ENCODE data around the gene CTDSP1. TPM values are rescaled to one million over a fixed set of nuclear protein-coding genes. Genes with fewer than 3 reads are reported as not detected.

CTDSP1 gene
- polyA plus RNA-seq, 2 of the 4 experiments (the other 2 are of a cell fraction): 39.5 to 50.3 TPM

DNA sequence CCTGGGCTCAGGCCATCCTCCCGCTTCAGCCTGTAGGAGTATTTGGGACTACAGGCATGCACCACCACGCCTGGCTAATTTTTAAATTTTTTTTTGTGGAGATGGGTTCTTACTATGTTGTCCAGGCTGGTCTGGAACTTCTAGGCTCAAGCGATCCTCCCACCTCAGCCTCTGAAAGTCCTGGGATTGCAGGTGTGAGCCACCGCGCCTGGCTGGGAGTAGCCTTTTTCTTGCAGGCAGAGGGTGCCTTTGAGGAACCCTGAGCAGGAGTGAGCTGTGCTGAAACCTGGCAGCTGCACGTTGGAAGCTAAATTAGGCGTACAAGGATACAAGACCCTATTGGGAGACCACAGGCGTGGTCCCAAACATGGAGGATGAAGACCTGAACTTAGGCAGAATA is 8.0 kb downstream of the CTDSP1 start (continued):
- TF ChIP-seq, protein P1, sequence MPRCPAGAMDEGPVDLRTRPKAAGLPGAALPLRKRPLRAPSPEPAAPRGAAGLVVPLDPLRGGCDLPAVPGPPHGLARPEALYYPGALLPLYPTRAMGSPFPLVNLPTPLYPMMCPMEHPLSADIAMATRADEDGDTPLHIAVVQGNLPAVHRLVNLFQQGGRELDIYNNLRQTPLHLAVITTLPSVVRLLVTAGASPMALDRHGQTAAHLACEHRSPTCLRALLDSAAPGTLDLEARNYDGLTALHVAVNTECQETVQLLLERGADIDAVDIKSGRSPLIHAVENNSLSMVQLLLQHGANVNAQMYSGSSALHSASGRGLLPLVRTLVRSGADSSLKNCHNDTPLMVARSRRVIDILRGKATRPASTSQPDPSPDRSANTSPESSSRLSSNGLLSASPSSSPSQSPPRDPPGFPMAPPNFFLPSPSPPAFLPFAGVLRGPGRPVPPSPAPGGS (IDR thresholded peaks at IDR 0.05): no peak
- TF ChIP-seq, protein P2, sequence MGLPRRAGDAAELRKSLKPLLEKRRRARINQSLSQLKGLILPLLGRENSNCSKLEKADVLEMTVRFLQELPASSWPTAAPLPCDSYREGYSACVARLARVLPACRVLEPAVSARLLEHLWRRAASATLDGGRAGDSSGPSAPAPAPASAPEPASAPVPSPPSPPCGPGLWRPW (IDR thresholded peaks at IDR 0.05): no peak

DNA sequence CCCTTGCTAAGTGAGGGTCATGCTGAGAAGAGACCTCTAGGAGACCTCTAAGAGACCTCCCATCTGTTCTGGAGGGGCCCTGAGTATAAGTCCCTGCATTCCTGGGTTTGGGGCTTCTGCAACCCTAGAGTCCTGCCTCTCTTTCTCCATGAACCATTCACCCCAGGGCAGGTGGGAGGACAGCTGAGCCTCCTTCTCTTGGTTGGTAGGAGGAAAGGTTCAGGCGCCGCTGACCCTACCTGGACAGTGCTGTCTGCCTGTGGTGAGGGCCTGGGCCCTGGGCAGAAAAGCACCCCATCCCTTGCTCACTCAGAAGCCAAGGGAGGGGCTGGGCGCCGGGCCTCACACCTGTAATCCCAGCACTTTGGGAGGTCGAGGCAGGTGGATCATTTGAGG is 18.7 kb downstream of the CTDSP1 start:
- Histone ChIP-seq H3K4me2 (no peak overlapping the region), H3K4me3 (no peak overlapping the region), H3K4me1 (peaks cover 6% of the 10 kb centered on the region), H3K9me3 (no peaks in the 10 kb centered on the region), H3K27ac (no peak overlapping the region)
- FAIRE-seq: no peak
- ATAC-seq: no peak
- ChIA-PET CTCF (interaction anchor here (1.2 to 2.5 kb wide), 2 partner anchors 22 to 48 kb away, joined by 3 to 7 read pairs; no protein-coding TSS in a partner anchor), POLR2A (no interaction called here)
- TF ChIP-seq, protein P3, sequence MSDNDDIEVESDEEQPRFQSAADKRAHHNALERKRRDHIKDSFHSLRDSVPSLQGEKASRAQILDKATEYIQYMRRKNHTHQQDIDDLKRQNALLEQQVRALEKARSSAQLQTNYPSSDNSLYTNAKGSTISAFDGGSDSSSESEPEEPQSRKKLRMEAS (IDR thresholded peaks at IDR 0.05): no peak
- no peak for TF ChIP-seq RARB (CRISPR knock-in tag; IDR thresholded peaks at IDR 0.05)
- TF ChIP-seq MAZ (IDR thresholded peaks at IDR 0.05; ENCODE audit: borderline replicate concordance, low read depth, low read length): no peak
- DNase-seq (ENCODE audit: low read depth in 1 of 2, low spot score in 1 of 2): no peak
- WGBS (ENCODE audit: missing lambda C conversion rate): 94% methylated on average over 3 of the region's 5 CpGs

DNA sequence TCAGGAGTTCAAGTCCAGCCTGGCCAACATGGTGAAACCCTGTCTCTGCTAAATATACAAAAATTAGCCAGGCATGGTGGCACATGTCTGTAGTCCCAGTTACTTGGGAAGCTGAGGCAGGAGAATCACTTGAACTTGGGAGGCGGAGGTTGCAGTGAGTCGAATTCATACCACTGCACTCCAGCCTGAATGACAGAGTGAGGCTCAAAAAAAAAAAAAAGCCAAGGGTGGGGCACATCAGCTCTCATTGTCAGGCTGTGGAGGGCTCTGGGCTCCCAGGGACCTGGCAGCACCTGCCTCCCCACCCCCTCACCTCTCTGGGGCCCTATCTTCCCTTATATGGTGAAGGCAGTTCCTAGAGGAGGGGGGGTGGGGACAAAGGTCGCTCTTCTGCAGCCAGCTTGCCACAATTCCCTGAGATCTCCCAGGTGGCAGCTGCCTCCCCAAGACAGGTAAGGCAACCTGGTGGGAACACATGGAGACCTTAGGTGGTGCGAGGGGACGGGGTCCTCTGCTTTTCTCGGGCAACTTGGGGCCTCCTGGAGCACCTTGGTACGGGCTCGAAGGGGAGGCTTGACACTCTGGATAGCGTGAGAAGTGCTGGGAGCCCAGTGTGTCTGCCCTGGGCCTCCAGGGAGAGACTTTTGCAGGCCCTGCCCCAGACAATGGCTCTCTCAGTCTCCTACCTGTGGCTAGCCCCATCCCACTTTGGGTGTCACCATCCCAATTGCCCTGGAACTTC is 19.2 kb downstream of the CTDSP1 start, which contains the start of gene VIL1:
Gene VIL1, plus strand, starts transcription at position 407 of the 742 bp plus-strand sequence. CDS start 4,656 bp downstream, outside the sequence.
- H3K4me2 ChIP-seq: peak within 1 kb of the TSS; percentile 27; the same call in 1 of the 3 replicates
- ChIA-PET POLR2A (no interaction called here), CTCF (interaction anchor here (1.2 to 2.5 kb wide), 2 partner anchors 23 to 47 kb away, joined by 3 to 7 read pairs; no protein-coding TSS in a partner anchor)
- H3K9me3 ChIP-seq: no peaks in the 10 kb centered on the region
- WGBS (ENCODE audit: missing lambda C conversion rate): 87% methylated on average over 8 of the region's 9 CpGs
- no peak within 1 kb of the TSS for H3K4me3 ChIP-seq
- peak within 1 kb of the TSS in 1 of 2 experiments; percentile 26; a peak in 1 of 6 replicates for H3K27ac ChIP-seq
- no peak for FAIRE-seq
- peak; percentile 19 to 42; a peak in 4 of 6 replicates for ATAC-seq
- DNase-seq (ENCODE audit: low read depth in 1 of 2, low spot score in 1 of 2): no peak
- TF ChIP-seq RCOR1 (IDR thresholded peaks at IDR 0.05; ENCODE audit: low read depth, low read length) (no peak), RFX5 (IDR thresholded peaks at IDR 0.05) (no peak)
- peaks cover 6% of the 10 kb centered on the region for H3K4me1 ChIP-seq

DNA sequence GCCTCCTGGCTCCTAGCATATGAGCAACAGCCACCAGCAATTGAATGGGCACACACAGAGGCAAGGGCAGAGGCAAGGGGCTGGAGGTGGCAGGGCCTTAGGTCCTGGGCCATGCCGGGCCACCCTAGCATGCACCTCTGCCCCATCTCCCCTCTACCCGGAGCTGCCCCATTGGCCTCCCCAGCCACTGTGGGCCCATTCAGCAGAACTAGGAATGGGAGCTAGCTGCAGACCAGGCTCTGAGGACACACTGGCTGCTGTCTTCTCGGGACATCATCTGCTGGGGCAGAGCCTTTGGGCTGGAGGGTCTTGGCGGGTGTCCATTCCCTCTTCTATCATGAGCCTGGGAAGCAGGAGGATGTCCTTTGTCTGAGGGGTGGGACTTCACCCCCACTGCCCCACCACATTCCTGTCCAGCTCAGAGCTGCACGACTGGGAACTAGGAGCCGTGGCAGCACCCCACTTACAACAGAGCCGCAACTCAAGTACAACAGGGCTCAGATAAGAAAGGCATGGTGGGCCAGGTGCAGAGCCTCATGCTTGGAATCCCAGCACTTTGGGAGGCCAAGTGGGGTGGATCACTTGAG is 20.1 kb downstream of the CTDSP1 start:
- ChIA-PET POLR2A (no interaction called here), CTCF (no interaction called here)
- TF ChIP-seq HOXA7 (CRISPR knock-in tag; IDR thresholded peaks at IDR 0.05): no peak
- TF ChIP-seq, protein P4, sequence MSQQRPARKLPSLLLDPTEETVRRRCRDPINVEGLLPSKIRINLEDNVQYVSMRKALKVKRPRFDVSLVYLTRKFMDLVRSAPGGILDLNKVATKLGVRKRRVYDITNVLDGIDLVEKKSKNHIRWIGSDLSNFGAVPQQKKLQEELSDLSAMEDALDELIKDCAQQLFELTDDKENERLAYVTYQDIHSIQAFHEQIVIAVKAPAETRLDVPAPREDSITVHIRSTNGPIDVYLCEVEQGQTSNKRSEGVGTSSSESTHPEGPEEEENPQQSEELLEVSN (IDR thresholded peaks at IDR 0.05; ENCODE audit: borderline replicate concordance, low read depth): no peak
- no peak for TF ChIP-seq CHD2 (IDR thresholded peaks at IDR 0.05; ENCODE audit: low read length, partially characterized antibody)
- TF ChIP-seq HOXB13 (CRISPR knock-in tag; IDR thresholded peaks at IDR 0.05; ENCODE audit: low read depth): no peak
- TF ChIP-seq, protein P5, sequence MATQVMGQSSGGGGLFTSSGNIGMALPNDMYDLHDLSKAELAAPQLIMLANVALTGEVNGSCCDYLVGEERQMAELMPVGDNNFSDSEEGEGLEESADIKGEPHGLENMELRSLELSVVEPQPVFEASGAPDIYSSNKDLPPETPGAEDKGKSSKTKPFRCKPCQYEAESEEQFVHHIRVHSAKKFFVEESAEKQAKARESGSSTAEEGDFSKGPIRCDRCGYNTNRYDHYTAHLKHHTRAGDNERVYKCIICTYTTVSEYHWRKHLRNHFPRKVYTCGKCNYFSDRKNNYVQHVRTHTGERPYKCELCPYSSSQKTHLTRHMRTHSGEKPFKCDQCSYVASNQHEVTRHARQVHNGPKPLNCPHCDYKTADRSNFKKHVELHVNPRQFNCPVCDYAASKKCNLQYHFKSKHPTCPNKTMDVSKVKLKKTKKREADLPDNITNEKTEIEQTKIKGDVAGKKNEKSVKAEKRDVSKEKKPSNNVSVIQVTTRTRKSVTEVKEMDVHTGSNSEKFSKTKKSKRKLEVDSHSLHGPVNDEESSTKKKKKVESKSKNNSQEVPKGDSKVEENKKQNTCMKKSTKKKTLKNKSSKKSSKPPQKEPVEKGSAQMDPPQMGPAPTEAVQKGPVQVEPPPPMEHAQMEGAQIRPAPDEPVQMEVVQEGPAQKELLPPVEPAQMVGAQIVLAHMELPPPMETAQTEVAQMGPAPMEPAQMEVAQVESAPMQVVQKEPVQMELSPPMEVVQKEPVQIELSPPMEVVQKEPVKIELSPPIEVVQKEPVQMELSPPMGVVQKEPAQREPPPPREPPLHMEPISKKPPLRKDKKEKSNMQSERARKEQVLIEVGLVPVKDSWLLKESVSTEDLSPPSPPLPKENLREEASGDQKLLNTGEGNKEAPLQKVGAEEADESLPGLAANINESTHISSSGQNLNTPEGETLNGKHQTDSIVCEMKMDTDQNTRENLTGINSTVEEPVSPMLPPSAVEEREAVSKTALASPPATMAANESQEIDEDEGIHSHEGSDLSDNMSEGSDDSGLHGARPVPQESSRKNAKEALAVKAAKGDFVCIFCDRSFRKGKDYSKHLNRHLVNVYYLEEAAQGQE (IDR thresholded peaks at IDR 0.05): no peak
- no peak for TF ChIP-seq GATA3 (IDR thresholded peaks at IDR 0.05; ENCODE audit: borderline replicate concordance)
- TF ChIP-seq, protein P6, sequence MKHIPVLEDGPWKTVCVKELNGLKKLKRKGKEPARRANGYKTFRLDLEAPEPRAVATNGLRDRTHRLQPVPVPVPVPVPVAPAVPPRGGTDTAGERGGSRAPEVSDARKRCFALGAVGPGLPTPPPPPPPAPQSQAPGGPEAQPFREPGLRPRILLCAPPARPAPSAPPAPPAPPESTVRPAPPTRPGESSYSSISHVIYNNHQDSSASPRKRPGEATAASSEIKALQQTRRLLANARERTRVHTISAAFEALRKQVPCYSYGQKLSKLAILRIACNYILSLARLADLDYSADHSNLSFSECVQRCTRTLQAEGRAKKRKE (CRISPR knock-in tag; IDR thresholded peaks at IDR 0.05; ENCODE audit: low read depth): no peak
- TF ChIP-seq, protein P7, sequence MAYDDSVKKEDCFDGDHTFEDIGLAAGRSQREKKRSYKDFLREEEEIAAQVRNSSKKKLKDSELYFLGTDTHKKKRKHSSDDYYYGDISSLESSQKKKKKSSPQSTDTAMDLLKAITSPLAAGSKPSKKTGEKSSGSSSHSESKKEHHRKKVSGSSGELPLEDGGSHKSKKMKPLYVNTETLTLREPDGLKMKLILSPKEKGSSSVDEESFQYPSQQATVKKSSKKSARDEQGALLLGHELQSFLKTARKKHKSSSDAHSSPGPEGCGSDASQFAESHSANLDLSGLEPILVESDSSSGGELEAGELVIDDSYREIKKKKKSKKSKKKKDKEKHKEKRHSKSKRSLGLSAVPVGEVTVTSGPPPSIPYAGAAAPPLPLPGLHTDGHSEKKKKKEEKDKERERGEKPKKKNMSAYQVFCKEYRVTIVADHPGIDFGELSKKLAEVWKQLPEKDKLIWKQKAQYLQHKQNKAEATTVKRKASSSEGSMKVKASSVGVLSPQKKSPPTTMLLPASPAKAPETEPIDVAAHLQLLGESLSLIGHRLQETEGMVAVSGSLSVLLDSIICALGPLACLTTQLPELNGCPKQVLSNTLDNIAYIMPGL (CRISPR knock-in tag; IDR thresholded peaks at IDR 0.05; ENCODE audit: borderline replicate concordance): no peak
- TF ChIP-seq, protein P1 (IDR thresholded peaks at IDR 0.05): no peak
- TF ChIP-seq NR3C1 (IDR thresholded peaks at IDR 0.05): no peak
- no peak for TF ChIP-seq ZSCAN20 (CRISPR knock-in tag; IDR thresholded peaks at IDR 0.05)
- TF ChIP-seq POLR2AphosphoS2 (conservative IDR thresholded peaks at IDR 0.05; ENCODE audit: low read length): no peak
- no peak for DNase-seq (ENCODE audit: low read depth in 1 of 2, low spot score in 1 of 2)
- no peaks in the 10 kb centered on the region for H3K9me3 ChIP-seq
- no peak overlapping the region for H3K27ac ChIP-seq
- 97% methylated on average over 5 of the region's 7 CpGs for WGBS (ENCODE audit: missing lambda C conversion rate)
- no peak for ATAC-seq
- FAIRE-seq: no peak
- no peak overlapping the region for H3K4me2 ChIP-seq
- no peak overlapping the region for H3K4me3 ChIP-seq
- H3K4me1 ChIP-seq: peaks cover 6% of the 10 kb centered on the region
